Muscle layer of colon (tissue), 2 donors: ENCODE results near the gene CALHM1.
"Not testable (repeated sequence)": the region's sequence is repeated elsewhere in the genome, so short reads cannot be mapped to it uniquely, and the experiment has no call there.

ENCODE experiments used
- H3K27ac ChIP-seq: one replicate; pipeline ENCODE4 v1.7.0; 2013; ENCODE audit warnings: low read depth, mild to moderate bottlenecking, low read length, moderate library complexity
- H3K27me3 ChIP-seq, 2 donors: one replicate each; pipeline ENCODE4 v1.7.0; 2013; ENCODE audit warnings: low read length in 2 of 2, mild to moderate bottlenecking in 2 of 2; ENCODE audit not compliant: insufficient read depth in 2 of 2, control insufficient read depth in 1 of 2
- H3K36me3 ChIP-seq: one replicate; pipeline ENCODE4 v1.7.0; 2013; ENCODE audit warnings: mild to moderate bottlenecking, low read length; ENCODE audit not compliant: insufficient read depth
- H3K4me1 ChIP-seq: one replicate; pipeline ENCODE4 v1.7.0; 2013; ENCODE audit warnings: mild to moderate bottlenecking, low read length; ENCODE audit not compliant: insufficient read depth
- H3K4me3 ChIP-seq, 2 donors: one replicate each; pipeline ENCODE4 v1.7.0; 2013; ENCODE audit warnings: low read length in 2 of 2, low read depth in 1 of 2, mild to moderate bottlenecking in 1 of 2, moderate library complexity in 1 of 2
- H3K9ac ChIP-seq: one replicate; pipeline ENCODE4 v1.7.0; 2013; ENCODE audit warnings: low read length
- H3K9me3 ChIP-seq: one replicate; pipeline ENCODE4 v1.7.0; 2013; ENCODE audit warnings: mild to moderate bottlenecking, low read length
- donor health status: abdominal sarcoma.
- donor health status: Adenocarcinoma of cecum.

CALHM1 gene

GRCh38 chr10:103458720-103459119 lies at the start of gene CALHM1:
Gene CALHM1 (minus strand): TSS chr10:103458900. CDS start chr10:103458751, 149 bp downstream.
- no peaks in the 10 kb centered on the region for H3K27me3 ChIP-seq
- no peak within 1 kb of the TSS for H3K9ac ChIP-seq
- H3K9me3 ChIP-seq = no peaks in the 10 kb centered on the region
- no peaks in the 10 kb centered on the region for H3K4me1 ChIP-seq
- no peak within 1 kb of the TSS for H3K27ac ChIP-seq
- no peak within 1 kb of the TSS for H3K4me3 ChIP-seq
- no peaks in the 10 kb centered on the region for H3K36me3 ChIP-seq

- Histone ChIP-seq H3K27me3 (peaks cover 0 to 5% of the 10 kb centered on the region in 2 donors), H3K9me3 (no peaks in the 10 kb centered on the region), H3K27ac (no peak overlapping the region), H3K4me1 (peaks cover 2% of the 10 kb centered on the region), H3K9ac (no peak overlapping the region), H3K36me3 (no peaks in the 10 kb centered on the region), H3K4me3 (no peak overlapping the region)
Observed at GRCh38 chr10:103507235-103508191, 48.8 kb upstream of the CALHM1 start.

- Histone ChIP-seq H3K4me3 (no peak overlapping the region), H3K27me3 (peaks cover 0 to 5% of the 10 kb centered on the region in 2 donors), H3K9me3 (no peaks in the 10 kb centered on the region), H3K4me1 (no peaks in the 10 kb centered on the region), H3K27ac (no peak overlapping the region), H3K36me3 (no peaks in the 10 kb centered on the region), H3K9ac (no peak overlapping the region)
Observed at GRCh38 chr10:103506061-103506460, 47.4 kb upstream of the CALHM1 start.

DNA sequence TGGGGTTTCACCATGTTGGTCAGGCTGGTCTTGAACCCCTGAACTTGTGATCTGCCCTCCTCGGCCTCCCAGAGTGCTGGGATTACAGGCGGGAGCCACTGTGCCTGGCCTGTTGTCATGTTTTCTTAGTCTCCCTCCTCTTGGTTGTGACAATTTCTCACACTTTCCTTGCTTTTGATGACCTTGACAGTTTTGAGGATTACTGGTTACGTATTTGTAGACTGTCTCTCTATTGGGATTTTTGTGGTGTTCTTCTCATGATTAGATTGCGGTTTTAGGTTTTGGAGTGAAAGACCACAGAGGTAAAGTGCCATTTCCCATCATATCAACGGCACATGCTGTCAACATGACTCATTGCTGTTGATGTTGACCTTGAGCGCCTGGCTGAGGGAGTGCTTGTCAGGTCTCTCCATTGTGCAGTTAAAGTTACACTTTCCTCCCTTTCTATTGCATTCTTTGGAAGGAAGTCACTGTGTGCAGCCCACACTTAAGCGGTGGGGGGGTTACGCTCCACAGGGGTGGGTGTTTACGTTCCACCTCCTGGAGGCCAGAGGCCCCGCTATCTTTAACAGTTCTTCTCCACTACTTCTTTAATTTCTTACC lies 45.6 kb upstream of the CALHM1 start:
- Histone ChIP-seq H3K27me3 (peaks cover 0 to 10% of the 10 kb centered on the region in 2 donors), H3K4me1 (no peaks in the 10 kb centered on the region), H3K9ac (no peak overlapping the region)

GRCh38 chr10:103503777-103504176 lies 45.1 kb upstream of the CALHM1 start:
- not testable (repeated sequence) for H3K36me3 ChIP-seq, H3K9ac ChIP-seq, H3K27ac ChIP-seq, H3K4me3 ChIP-seq, H3K9me3 ChIP-seq, H3K4me1 ChIP-seq
- peaks cover 0 to 10% of the 10 kb centered on the region in 2 donors for H3K27me3 ChIP-seq

More for the DNA sequence above, 45.6 kb upstream of the CALHM1 start:
- H3K9me3 ChIP-seq = no peaks in the 10 kb centered on the region
- H3K4me3 ChIP-seq = no peak overlapping the region
- H3K27ac ChIP-seq = no peak overlapping the region
- H3K36me3 ChIP-seq = no peaks in the 10 kb centered on the region

GRCh38 chr10:103502849-103503660 lies 44.4 kb upstream of the CALHM1 start:
- Histone ChIP-seq H3K4me3 (no peak overlapping the region), H3K27me3 (peaks cover 0 to 10% of the 10 kb centered on the region in 2 donors), H3K27ac (no peak overlapping the region), H3K9ac (no peak overlapping the region), H3K36me3 (no peaks in the 10 kb centered on the region), H3K4me1 (no peaks in the 10 kb centered on the region), H3K9me3 (no peaks in the 10 kb centered on the region)

DNA sequence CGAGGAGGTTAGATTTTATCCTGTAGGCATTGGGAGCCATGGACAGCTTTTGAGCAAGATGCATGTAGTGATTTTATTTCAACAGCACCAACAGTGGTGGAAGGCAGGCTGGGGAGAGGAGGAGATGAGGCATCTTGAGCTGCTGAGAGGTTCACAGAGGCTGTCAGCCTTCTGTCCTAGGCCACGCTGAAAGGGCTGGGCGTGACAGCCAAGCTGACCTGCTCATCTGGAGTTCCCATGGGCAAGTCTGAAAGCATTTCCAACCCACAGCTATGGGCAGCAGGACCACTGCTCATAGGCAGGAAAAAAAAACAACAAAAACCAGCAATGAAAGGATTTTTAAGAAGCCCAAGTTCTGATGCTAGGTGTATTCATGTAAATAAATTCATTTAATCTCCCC lies 42.5 kb upstream of the CALHM1 start:
- Histone ChIP-seq H3K9ac (no peak overlapping the region), H3K9me3 (no peaks in the 10 kb centered on the region), H3K4me3 (no peak overlapping the region), H3K27me3 (peaks cover 0 to 5% of the 10 kb centered on the region in 2 donors), H3K27ac (no peak overlapping the region), H3K36me3 (no peaks in the 10 kb centered on the region), H3K4me1 (no peaks in the 10 kb centered on the region)

DNA sequence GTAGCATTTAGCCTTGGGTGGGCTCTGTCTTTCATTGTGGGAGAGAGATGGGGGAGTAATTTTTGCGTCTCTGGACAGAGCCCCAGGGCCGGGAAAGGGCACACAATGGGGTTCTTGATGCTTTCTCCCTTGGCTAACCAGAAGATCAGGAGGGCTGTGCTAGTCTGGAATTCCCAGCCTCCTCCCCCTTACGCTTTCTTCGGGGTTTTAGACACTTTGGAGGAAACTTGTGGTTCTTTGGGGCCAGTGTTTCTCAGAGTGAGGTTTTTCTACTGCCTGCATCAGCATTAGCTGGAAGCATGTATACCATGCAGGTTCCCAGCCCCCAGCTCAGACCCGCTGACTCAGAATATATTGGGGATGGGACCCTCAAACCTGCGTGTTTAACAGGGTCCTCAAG lies 41.8 kb upstream of the CALHM1 start:
- Histone ChIP-seq H3K27me3 (peaks cover 0 to 7% of the 10 kb centered on the region in 2 donors), H3K4me1 (no peaks in the 10 kb centered on the region)

DNA sequence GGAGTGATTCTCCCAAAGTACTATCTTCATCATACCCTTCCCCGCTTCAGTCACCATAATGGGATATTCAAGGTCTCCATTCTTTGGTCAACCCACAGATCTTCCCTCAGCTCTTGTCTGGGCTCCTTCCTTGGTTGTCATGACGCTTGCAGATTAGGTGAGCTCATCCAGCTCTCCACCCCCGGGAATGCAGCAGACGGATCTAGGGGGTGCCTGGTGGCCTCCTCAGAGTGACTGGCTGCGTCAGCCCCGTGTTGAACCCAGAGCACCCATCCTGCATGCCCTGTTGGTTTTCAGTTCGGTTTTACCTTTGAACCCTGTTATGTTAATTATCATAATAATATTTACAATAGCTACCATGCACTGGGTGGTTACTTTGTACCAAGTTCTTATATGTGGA lies 41.2 kb upstream of the CALHM1 start:
- H3K27ac ChIP-seq = no peak overlapping the region
- no peaks in the 10 kb centered on the region for H3K36me3 ChIP-seq
- H3K9me3 ChIP-seq = no peaks in the 10 kb centered on the region
- H3K4me1 ChIP-seq = no peaks in the 10 kb centered on the region
- H3K4me3 ChIP-seq = no peak overlapping the region
- H3K27me3 ChIP-seq = peaks cover 5 to 13% of the 10 kb centered on the region in 2 donors
- H3K9ac ChIP-seq = no peak overlapping the region

More for the DNA sequence above, 41.8 kb upstream of the CALHM1 start:
- no peak overlapping the region for H3K27ac ChIP-seq
- H3K36me3 ChIP-seq = no peaks in the 10 kb centered on the region
- H3K9ac ChIP-seq = no peak overlapping the region
- no peak overlapping the region for H3K4me3 ChIP-seq
- H3K9me3 ChIP-seq = no peaks in the 10 kb centered on the region

- Histone ChIP-seq H3K4me3 (no peak overlapping the region), H3K9ac (no peak overlapping the region), H3K27ac (no peak overlapping the region), H3K27me3 (peaks cover 12 to 21% of the 10 kb centered on the region in 2 donors), H3K36me3 (no peaks in the 10 kb centered on the region), H3K9me3 (no peaks in the 10 kb centered on the region), H3K4me1 (peaks cover 3% of the 10 kb centered on the region)
Observed at GRCh38 chr10:103498936-103499638, 40.4 kb upstream of the CALHM1 start.
